Vagina (tissue), 2 donors: Measurements from ENCODE around the gene AMOTL2.

Source experiments
- POLR2AphosphoS5 ChIP-seq, 2 donors: sonication (generic); formaldehyde crosslinking; IDR thresholded peaks; one replicate each; pipeline ENCODE4 v1.9.0; 2017; ENCODE audit warnings: antibody characterized with exemption in 2 of 2, mild to moderate bottlenecking in 2 of 2, low read depth in 1 of 2; ENCODE audit not compliant: insufficient read depth in 1 of 2
- TF ChIP-seq, protein P1 (sequence below), 3 experiments: fragments of 450-650 bp in 2 of 3; fragments of 200-600 bp in 1 of 3; sonication (generic) in 1 of 3; IDR thresholded peaks; one replicate each; pipeline ENCODE4 v1.5.1; 2017 to 2019; ENCODE audit warnings: antibody characterized with exemption in 3 of 3, mild to moderate bottlenecking in 2 of 3, moderate library complexity in 2 of 3

DNA sequence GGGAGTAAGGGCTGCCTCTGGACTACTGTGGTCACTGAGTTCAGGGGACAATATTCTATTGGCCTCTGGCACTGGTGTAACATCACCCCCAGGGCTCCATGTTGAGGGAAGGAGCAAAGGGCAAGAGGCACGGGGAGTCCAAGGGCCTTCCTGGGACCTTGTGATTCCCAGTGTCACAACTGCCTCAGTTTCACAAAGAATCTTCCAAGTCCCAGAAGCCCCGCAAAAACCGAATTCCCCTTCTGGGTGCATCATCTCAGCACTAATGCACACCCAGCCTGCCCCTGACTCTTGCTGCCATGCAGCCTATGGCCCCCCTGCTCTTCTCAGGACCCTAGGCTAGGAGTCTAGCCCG lies 5.5 kb downstream of the AMOTL2 start:
- TF ChIP-seq, protein P1, sequence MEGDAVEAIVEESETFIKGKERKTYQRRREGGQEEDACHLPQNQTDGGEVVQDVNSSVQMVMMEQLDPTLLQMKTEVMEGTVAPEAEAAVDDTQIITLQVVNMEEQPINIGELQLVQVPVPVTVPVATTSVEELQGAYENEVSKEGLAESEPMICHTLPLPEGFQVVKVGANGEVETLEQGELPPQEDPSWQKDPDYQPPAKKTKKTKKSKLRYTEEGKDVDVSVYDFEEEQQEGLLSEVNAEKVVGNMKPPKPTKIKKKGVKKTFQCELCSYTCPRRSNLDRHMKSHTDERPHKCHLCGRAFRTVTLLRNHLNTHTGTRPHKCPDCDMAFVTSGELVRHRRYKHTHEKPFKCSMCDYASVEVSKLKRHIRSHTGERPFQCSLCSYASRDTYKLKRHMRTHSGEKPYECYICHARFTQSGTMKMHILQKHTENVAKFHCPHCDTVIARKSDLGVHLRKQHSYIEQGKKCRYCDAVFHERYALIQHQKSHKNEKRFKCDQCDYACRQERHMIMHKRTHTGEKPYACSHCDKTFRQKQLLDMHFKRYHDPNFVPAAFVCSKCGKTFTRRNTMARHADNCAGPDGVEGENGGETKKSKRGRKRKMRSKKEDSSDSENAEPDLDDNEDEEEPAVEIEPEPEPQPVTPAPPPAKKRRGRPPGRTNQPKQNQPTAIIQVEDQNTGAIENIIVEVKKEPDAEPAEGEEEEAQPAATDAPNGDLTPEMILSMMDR (IDR thresholded peaks at IDR 0.05) = no peak
- no peak for TF ChIP-seq POLR2AphosphoS5 (IDR thresholded peaks at IDR 0.05; ENCODE audit: insufficient read depth in 1 of 2, low read depth in 1 of 2)
